Measurements from ENCODE around the gene IL25.

IL25 gene

GRCh38 chr14:23354990-23355389 is 17.6 kb upstream of the IL25 start:
- DNase-seq: no peak

GRCh38 chr14:23355871-23356435 is 16.7 kb upstream of the IL25 start:
- DNase-seq: no peak

- DNase-seq: no peak
Observed at GRCh38 chr14:23356662-23357061, 15.9 kb upstream of the IL25 start.

- no peak for DNase-seq
Observed at GRCh38 chr14:23357261-23357660, 15.3 kb upstream of the IL25 start.

GRCh38 chr14:23358042-23358441 is 14.6 kb upstream of the IL25 start:
- DNase-seq: peak; percentile 5

- no peak for DNase-seq
Observed at GRCh38 chr14:23358553-23359166, 13.9 kb upstream of the IL25 start.

GRCh38 chr14:23359167-23359626 is 13.4 kb upstream of the IL25 start:
- DNase-seq: no peak

GRCh38 chr14:23359722-23360447 is 12.7 kb upstream of the IL25 start:
- DNase-seq: no peak

GRCh38 chr14:23360496-23360895 is 12.1 kb upstream of the IL25 start:
- peak; percentile 13 for DNase-seq

GRCh38 chr14:23361320-23361719 is 11.3 kb upstream of the IL25 start:
- DNase-seq: peak; percentile 50

GRCh38 chr14:23361763-23362162 is 10.8 kb upstream of the IL25 start:
- DNase-seq: no peak

- DNase-seq: peak; percentile 23
Observed at GRCh38 chr14:23362200-23362599, 10.4 kb upstream of the IL25 start.

- DNase-seq: no peak
Observed at GRCh38 chr14:23364164-23365035, 8.2 kb upstream of the IL25 start.

- peak; percentile 39 for DNase-seq
Observed at GRCh38 chr14:23365036-23365731, 7.4 kb upstream of the IL25 start, which contains the start of gene EFS. EFS (minus strand) TSS chr14:23365172; CDS start chr14:23365025, 147 bp downstream.

GRCh38 chr14:23365732-23366425 is 6.7 kb upstream of the IL25 start:
- DNase-seq: no peak

- DNase-seq: no peak
Observed at GRCh38 chr14:23366426-23366921, 6.1 kb upstream of the IL25 start.

GRCh38 chr14:23370221-23370620 is 2.4 kb upstream of the IL25 start:
- no peak for DNase-seq

GRCh38 chr14:23371865-23372264 is 744 bp upstream of the IL25 start:
- no peak for DNase-seq

GRCh38 chr14:23373041-23373440 is 432 bp downstream of the IL25 start:
- DNase-seq: no peak

GRCh38 chr14:23375527-23376251 is 3.1 kb downstream of the IL25 start:
- no peak for DNase-seq
